Keratinocyte (primary cell): ENCODE results near the gene DEFB126. TPM values are rescaled to one million over a fixed set of nuclear protein-coding genes. Genes with fewer than 3 reads are reported as not detected.

ENCODE experiments used
- DNase-seq: peaks from one replicate; pipeline ENCODE4 v3.0.0-alpha.2; 2011; ENCODE audit warnings: low read depth, missing footprints, low spot score
- FAIRE-seq: peaks from 2 replicates; lab custom pipeline; 2011; peaks lifted over from hg19 to GRCh38; lab: Jason Lieb, UNC
- H2AFZ ChIP-seq: 2 replicates; pipeline ENCODE4 v1.6.0; 2012; ENCODE audit warnings: low read length, control low read depth, inconsistent platforms; ENCODE audit not compliant: control insufficient read depth
- H3K27ac ChIP-seq: 2 replicates; pipeline ENCODE4 v1.5.1; 2011; ENCODE audit warnings: low read length; ENCODE audit not compliant: control insufficient read depth, insufficient read depth
- H3K27me3 ChIP-seq: 3 replicates; pipeline ENCODE4 v1.6.0; 2011; ENCODE audit warnings: low read length; ENCODE audit not compliant: control insufficient read depth, insufficient read depth; ENCODE audit errors: extremely low read depth
- H3K36me3 ChIP-seq, 2 experiments: 2 replicates in 1 of 2; 3 replicates in 1 of 2; pipeline ENCODE4 v1.5.1; 2011; ENCODE audit warnings: low read length in 2 of 2, mild to moderate bottlenecking in 1 of 2; ENCODE audit not compliant: control insufficient read depth in 2 of 2, insufficient read depth in 2 of 2; ENCODE audit errors: extremely low read depth in 1 of 2
- H3K4me1 ChIP-seq: 3 replicates; pipeline ENCODE4 v1.5.1; 2011; ENCODE audit warnings: low read length; ENCODE audit not compliant: control insufficient read depth, insufficient read depth; ENCODE audit errors: extremely low read depth
- H3K4me2 ChIP-seq: 3 replicates; pipeline ENCODE4 v1.6.0; 2011; ENCODE audit warnings: low read depth, low read length; ENCODE audit not compliant: control insufficient read depth, insufficient read depth; ENCODE audit errors: extremely low read depth
- H3K4me3 ChIP-seq, 3 experiments: fragments of 200-600 bp in 1 of 3; sonication (generic) in 1 of 3; 2 replicates in 2 of 3; 3 replicates in 1 of 3; pipeline ENCODE4 v1.5.1; 2011 to 2016; ENCODE audit warnings: low read length in 3 of 3, mild to moderate bottlenecking in 3 of 3, control low read depth in 2 of 3, inconsistent platforms in 1 of 3, low read depth in 1 of 3, mixed read lengths in 1 of 3, mixed run types in 1 of 3, moderate library complexity in 1 of 3; ENCODE audit not compliant: control insufficient read depth in 2 of 3, insufficient read depth in 2 of 3; ENCODE audit errors: extremely low read depth in 1 of 3
- H3K79me2 ChIP-seq: 2 replicates; pipeline ENCODE4 v1.6.0; 2012; ENCODE audit warnings: low read length; ENCODE audit not compliant: control insufficient read depth, insufficient read depth
- H3K9ac ChIP-seq: 3 replicates; pipeline ENCODE4 v1.6.0; 2011; ENCODE audit warnings: low read length; ENCODE audit not compliant: control insufficient read depth, insufficient read depth; ENCODE audit errors: extremely low read depth
- H3K9me1 ChIP-seq: 3 replicates; pipeline ENCODE4 v1.6.0; 2011; ENCODE audit warnings: low read length; ENCODE audit not compliant: control insufficient read depth, insufficient read depth; ENCODE audit errors: extremely low read depth
- H3K9me3 ChIP-seq: 2 replicates; pipeline ENCODE4 v1.5.1; 2012; ENCODE audit warnings: low read depth, low read length; ENCODE audit not compliant: control insufficient read depth
- H4K20me1 ChIP-seq: 3 replicates; pipeline ENCODE4 v1.6.0; 2011; ENCODE audit warnings: low read length; ENCODE audit not compliant: control insufficient read depth, insufficient read depth; ENCODE audit errors: extremely low read depth
- EZH2 ChIP-seq: IDR thresholded peaks from one replicate; pipeline ENCODE4 v1.6.1; 2012; ENCODE audit warnings: inconsistent platforms, mild to moderate bottlenecking, low read length, moderate library complexity
- dilution Hi-C: fragments of 300-500 bp; cut with MboI; formaldehyde crosslinking; loops from one replicate; pipeline ENCODE4 v1.7.0; 2020; ENCODE audit warnings: low sequenced_read_pairs; ENCODE audit not compliant: extremely low pct_ligation_motif_present
- polyA plus RNA-seq, 5 experiments: library from polyadenylated mRNA; depleted of rRNA in 3 of 5; stranded (reverse) in 3 of 5; stranded (forward) in 1 of 5; unstranded in 1 of 5; fragments of >200 nt; gene quantifications; 1 replicate in 1 of 5; 2 replicates in 3 of 5; 3 replicates in 1 of 5; pipeline versions ENCODE4 v1.2.1 to v1.2.3, GENCODE V29; 2011 to 2012; ENCODE audit warnings: missing spikeins in 2 of 5, low read depth in 1 of 5, low replicate concordance in 1 of 5
- TF ChIP-seq, protein P1 (sequence below), 3 experiments: IDR thresholded peaks in 1 of 3; conservative IDR thresholded peaks in 1 of 3; optimal IDR thresholded peaks in 1 of 3; 2 replicates in 2 of 3; 3 replicates in 1 of 3; pipeline versions ENCODE3 to v1.5.1; 2011; ENCODE audit warnings: low read length in 3 of 3, mild to moderate bottlenecking in 3 of 3, moderate library complexity in 2 of 3, control low read depth in 1 of 3, inconsistent platforms in 1 of 3; ENCODE audit not compliant: insufficient read depth in 2 of 3; ENCODE audit errors: extremely low read depth in 1 of 3

Gene DEFB126
- polyA plus RNA-seq, 1 donor (not counting 4 experiments of a cell fraction or from before 2014, with no cell fraction given), result not detected

- FAIRE-seq (no peak), DNase-seq (no peak)
- Histone ChIP-seq H3K79me2 (no peaks in the 10 kb centered on the region), H3K4me2 (no peak within 1 kb of the TSS), H3K4me1 (no peaks in the 10 kb centered on the region), H3K4me3 (no peak within 1 kb of the TSS), H3K9ac (no peak within 1 kb of the TSS), H4K20me1 (no peaks in the 10 kb centered on the region), H3K9me1 (no peaks in the 10 kb centered on the region), H3K27ac (no peak within 1 kb of the TSS), H3K9me3 (no peaks in the 10 kb centered on the region), H2AFZ (no peak within 1 kb of the TSS), H3K36me3 (no peaks in the 10 kb centered on the region), H3K27me3 (no peaks in the 10 kb centered on the region)
- TF ChIP-seq EZH2, result no peak
- TF ChIP-seq, protein P1, sequence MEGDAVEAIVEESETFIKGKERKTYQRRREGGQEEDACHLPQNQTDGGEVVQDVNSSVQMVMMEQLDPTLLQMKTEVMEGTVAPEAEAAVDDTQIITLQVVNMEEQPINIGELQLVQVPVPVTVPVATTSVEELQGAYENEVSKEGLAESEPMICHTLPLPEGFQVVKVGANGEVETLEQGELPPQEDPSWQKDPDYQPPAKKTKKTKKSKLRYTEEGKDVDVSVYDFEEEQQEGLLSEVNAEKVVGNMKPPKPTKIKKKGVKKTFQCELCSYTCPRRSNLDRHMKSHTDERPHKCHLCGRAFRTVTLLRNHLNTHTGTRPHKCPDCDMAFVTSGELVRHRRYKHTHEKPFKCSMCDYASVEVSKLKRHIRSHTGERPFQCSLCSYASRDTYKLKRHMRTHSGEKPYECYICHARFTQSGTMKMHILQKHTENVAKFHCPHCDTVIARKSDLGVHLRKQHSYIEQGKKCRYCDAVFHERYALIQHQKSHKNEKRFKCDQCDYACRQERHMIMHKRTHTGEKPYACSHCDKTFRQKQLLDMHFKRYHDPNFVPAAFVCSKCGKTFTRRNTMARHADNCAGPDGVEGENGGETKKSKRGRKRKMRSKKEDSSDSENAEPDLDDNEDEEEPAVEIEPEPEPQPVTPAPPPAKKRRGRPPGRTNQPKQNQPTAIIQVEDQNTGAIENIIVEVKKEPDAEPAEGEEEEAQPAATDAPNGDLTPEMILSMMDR (optimal IDR thresholded peaks at IDR 0.05 in 1 of 3, IDR thresholded peaks at IDR 0.05 in 1 of 3, conservative IDR thresholded peaks at IDR 0.05 in 1 of 3; ENCODE audit: extremely low read depth in 1 of 3, insufficient read depth in 2 of 3, low read length in 3 of 3), result no peak
- dilution Hi-C loops, result no loop called here
These were observed 47.2 kb downstream of the DEFB126 start, which contains the start of gene DEFB128 for GRCh38 chr20:189611-190010. TSS of gene DEFB128 (minus strand) at chr20:189711. CDS start at chr20:189623, 88 bp downstream.

Other genes starting within 250 kb of the DEFB126 start
- not detected in 3 replicates for gene DEFB125, start 54.9 kb upstream of the DEFB126 start, polyA plus RNA-seq
- gene DEFB127, start 14.9 kb downstream of the DEFB126 start, polyA plus RNA-seq, result not detected in 3 replicates
- gene DEFB128, start 47.1 kb downstream of the DEFB126 start, polyA plus RNA-seq, result not detected in 3 replicates
- not detected in 3 replicates for gene DEFB129, start 84.7 kb downstream of the DEFB126 start, polyA plus RNA-seq
- gene DEFB132, start 115.1 kb downstream of the DEFB126 start, polyA plus RNA-seq, result not detected in 3 replicates
- 3.5 to 4.7 TPM (median 3.6 TPM) in 3 replicates for gene C20orf96, start 148.2 kb downstream of the DEFB126 start, polyA plus RNA-seq
- 4.9 to 6.8 TPM (median 5.7 TPM) in 3 replicates for gene ZCCHC3, start 155.0 kb downstream of the DEFB126 start, polyA plus RNA-seq
- gene SOX12, start 183.0 kb downstream of the DEFB126 start, polyA plus RNA-seq, result 1.4 to 3.5 TPM (median 1.9 TPM) in 3 replicates
- 10.4 to 29.0 TPM (median 14.0 TPM) in 3 replicates for gene NRSN2, start 204.5 kb downstream of the DEFB126 start, polyA plus RNA-seq
- gene TRIB3, start 238.2 kb downstream of the DEFB126 start, polyA plus RNA-seq, result 52.6 to 68.4 TPM (median 57.6 TPM) in 3 replicates